ENCODE results near the gene PYCR2.
"Not testable (repeated sequence)": the region's sequence is repeated elsewhere in the genome, so short reads cannot be mapped to it uniquely, and the experiment has no call there.

GRCh38 chr1:225939097-225939938 is 15.3 kb upstream of the PYCR2 start:
- TF ChIP-seq YY1 (IDR thresholded peaks at IDR 0.05; ENCODE audit: insufficient read depth, insufficient read length); ZNF274 (IDR thresholded peaks at IDR 0.05; ENCODE audit: low read depth, low read length); SUZ12 (IDR thresholded peaks at IDR 0.05; ENCODE audit: extremely low read depth, insufficient read depth, insufficient read length): not testable (repeated sequence)

All from NT2/D1 (cell line).